Measurements from ENCODE around the gene ARSB. TPM values are rescaled to one million over a fixed set of nuclear protein-coding genes. Genes with fewer than 3 reads are reported as not detected.

Gene ARSB
- total RNA-seq, 2 experiments from 2014 or later: 4.4 to 5.2 TPM

GRCh38 chr5:78838753-78839152 is 146.4 kb downstream of the ARSB start:
- no peaks in the 10 kb centered on the region for H3K27me3 ChIP-seq (ENCODE audit: control insufficient read depth in 1 of 2, insufficient read depth in 2 of 2, low read length in 2 of 2)
- H3K27ac Mint-ChIP-seq: no peak overlapping the region
- CTCF ChIA-PET: no interaction called here

GRCh38 chr5:78837836-78838235 is 147.3 kb downstream of the ARSB start:
- Histone ChIP-seq H3K4me3 (ENCODE audit: low read length) (no peak overlapping the region), H3K36me3 (ENCODE audit: insufficient read depth, low read length) (peaks cover 7% of the 10 kb centered on the region), H3K27ac (ENCODE audit: low read depth in 1 of 2, low read length in 2 of 2) (no peak overlapping the region), H3K4me1 (ENCODE audit: insufficient read depth, low read length) (no peaks in the 10 kb centered on the region), H3K9me3 (ENCODE audit: control insufficient read depth in 1 of 2, insufficient read depth in 1 of 2, low read length in 2 of 2) (no peaks in the 10 kb centered on the region), H3K27me3 (ENCODE audit: control insufficient read depth in 1 of 2, insufficient read depth in 2 of 2, low read length in 2 of 2) (no peaks in the 10 kb centered on the region)
- Mint-ChIP-seq H3K36me3 (ENCODE audit: low read depth) (peaks cover 28% of the 10 kb centered on the region), H3K9me3 (no peaks in the 10 kb centered on the region), H3K4me3 (no peak overlapping the region), H3K27me3 (no peaks in the 10 kb centered on the region), H3K4me1 (ENCODE audit: low read depth) (no peaks in the 10 kb centered on the region), H3K27ac (no peak overlapping the region)
- ChIA-PET POLR2A (no interaction called here), CTCF (no interaction called here)
- no peak for DNase-seq
- no peak for ATAC-seq (ENCODE audit: poor library complexity)
- intact Hi-C loops (cut with DNase I, micrococcal nuclease): no loop called here
- TF ChIP-seq CTCF (IDR thresholded peaks at IDR 0.05): no peak

More at GRCh38 chr5:78838753-78839152, 146.4 kb downstream of the ARSB start:
- no peak for TF ChIP-seq CTCF (IDR thresholded peaks at IDR 0.05)
- Histone ChIP-seq H3K9me3 (ENCODE audit: control insufficient read depth in 1 of 2, insufficient read depth in 1 of 2, low read length in 2 of 2) (no peaks in the 10 kb centered on the region), H3K4me1 (ENCODE audit: insufficient read depth, low read length) (no peaks in the 10 kb centered on the region), H3K36me3 (ENCODE audit: insufficient read depth, low read length) (peaks cover 7% of the 10 kb centered on the region), H3K27ac (ENCODE audit: low read depth in 1 of 2, low read length in 2 of 2) (no peak overlapping the region), H3K4me3 (ENCODE audit: low read length) (no peak overlapping the region)
- H3K4me1 Mint-ChIP-seq (ENCODE audit: low read depth): no peaks in the 10 kb centered on the region
- peaks cover 28% of the 10 kb centered on the region for H3K36me3 Mint-ChIP-seq (ENCODE audit: low read depth)
- ATAC-seq (ENCODE audit: poor library complexity) (no peak), DNase-seq (no peak)
- intact Hi-C loops (cut with DNase I, micrococcal nuclease): no loop called here
- H3K4me3 Mint-ChIP-seq: no peak overlapping the region
- no peaks in the 10 kb centered on the region for H3K27me3 Mint-ChIP-seq
- no peaks in the 10 kb centered on the region for H3K9me3 Mint-ChIP-seq
- POLR2A ChIA-PET: no interaction called here

GRCh38 chr5:78835176-78835575 is 149.9 kb downstream of the ARSB start:
- no peaks in the 10 kb centered on the region for H3K9me3 ChIP-seq (ENCODE audit: control insufficient read depth in 1 of 2, insufficient read depth in 1 of 2, low read length in 2 of 2)
- Mint-ChIP-seq H3K27ac (no peak overlapping the region), H3K27me3 (no peaks in the 10 kb centered on the region), H3K4me1 (ENCODE audit: low read depth) (no peaks in the 10 kb centered on the region), H3K4me3 (no peak overlapping the region), H3K9me3 (no peaks in the 10 kb centered on the region), H3K36me3 (ENCODE audit: low read depth) (peaks cover 32% of the 10 kb centered on the region)
- no peaks in the 10 kb centered on the region for H3K27me3 ChIP-seq (ENCODE audit: control insufficient read depth in 1 of 2, insufficient read depth in 2 of 2, low read length in 2 of 2)
- no peaks in the 10 kb centered on the region for H3K4me1 ChIP-seq (ENCODE audit: insufficient read depth, low read length)
- no peak for ATAC-seq (ENCODE audit: poor library complexity)
- no peak overlapping the region for H3K4me3 ChIP-seq (ENCODE audit: low read length)
- DNase-seq: no peak
- TF ChIP-seq CTCF (IDR thresholded peaks at IDR 0.05): no peak
- intact Hi-C loops (cut with DNase I, micrococcal nuclease): no loop called here
- ChIA-PET CTCF (no interaction called here), POLR2A (no interaction called here)
- no peak overlapping the region for H3K27ac ChIP-seq (ENCODE audit: low read depth in 1 of 2, low read length in 2 of 2)
- peaks cover 7% of the 10 kb centered on the region for H3K36me3 ChIP-seq (ENCODE audit: insufficient read depth, low read length)

Data from CD4-positive, alpha-beta T cell (primary cell).